COR-L47 (cell line): ENCODE results near the gene PEPD.

ENCODE experiments used
- DNase-seq: peaks from one replicate; lab custom pipeline; 2025; lab: John Stamatoyannopoulos, UW

PEPD gene

GRCh38 chr19:33420821-33421220 is 100.8 kb downstream of the PEPD start:
- DNase-seq: no peak

- DNase-seq: no peak
Observed at GRCh38 chr19:33419788-33420130, 101.8 kb downstream of the PEPD start.

GRCh38 chr19:33418871-33419787 is 102.5 kb downstream of the PEPD start:
- no peak for DNase-seq

GRCh38 chr19:33418461-33418860 is 103.1 kb downstream of the PEPD start:
- no peak for DNase-seq

GRCh38 chr19:33417751-33418150 is 103.8 kb downstream of the PEPD start:
- DNase-seq: no peak

- DNase-seq: peak; percentile 56
Observed at GRCh38 chr19:33416307-33417215, 105.0 kb downstream of the PEPD start.

GRCh38 chr19:33414667-33415605 is 106.7 kb downstream of the PEPD start:
- DNase-seq: no peak

GRCh38 chr19:33413868-33414666 is 107.5 kb downstream of the PEPD start:
- DNase-seq: no peak

GRCh38 chr19:33413426-33413725 is 108.2 kb downstream of the PEPD start:
- DNase-seq: no peak

GRCh38 chr19:33412601-33413425 is 108.8 kb downstream of the PEPD start:
- no peak for DNase-seq

GRCh38 chr19:33411621-33412180 is 109.9 kb downstream of the PEPD start:
- no peak for DNase-seq

- DNase-seq: no peak
Observed at GRCh38 chr19:33410915-33411401, 110.6 kb downstream of the PEPD start.

- DNase-seq: no peak
Observed at GRCh38 chr19:33409906-33410685, 111.5 kb downstream of the PEPD start.

GRCh38 chr19:33408538-33409434 is 112.8 kb downstream of the PEPD start:
- DNase-seq: peak; percentile 72

GRCh38 chr19:33408116-33408515 is 113.5 kb downstream of the PEPD start:
- no peak for DNase-seq

- DNase-seq: no peak
Observed at GRCh38 chr19:33407716-33408115, 113.9 kb downstream of the PEPD start.

GRCh38 chr19:33407140-33407551 is 114.4 kb downstream of the PEPD start:
- DNase-seq: no peak
